Fibroblast of lung (primary cell): ENCODE measurements around the gene NUP43. TPM values are rescaled to one million over a fixed set of nuclear protein-coding genes. Genes with fewer than 3 reads are reported as not detected.

ENCODE experiments used
- polyA plus RNA-seq, 2 donors: library from polyadenylated mRNA; depleted of rRNA in 1 of 2; stranded (reverse) in 1 of 2; unstranded in 1 of 2; fragments of >200 nt; gene quantifications; 2 replicates each; pipeline ENCODE4 v1.2.1, GENCODE V29; 2011 to 2012; ENCODE audit warnings: missing spikeins in 1 of 2
- total RNA-seq: library from RNA; depleted of rRNA; stranded (reverse); fragments of >200 nt; gene quantifications from 2 replicates; pipeline ENCODE4 v1.2.1, GENCODE V29; 2014

The NUP43 gene
- total and polyA plus RNA-seq, 2 donors (not counting 1 experiment from before 2014, with no cell fraction given) = 16.0 to 26.0 TPM

Other genes with a start within 250 kb of the NUP43 start
- 37.5 and 41.1 TPM in 2 replicates for gene PPIL4, start 200.5 kb downstream of the NUP43 start, total RNA-seq
- 15.2 and 15.9 TPM in 2 replicates for gene PPIL4, start 200.5 kb downstream of the NUP43 start, polyA plus RNA-seq
- gene GINM1, start 180.2 kb downstream of the NUP43 start, total RNA-seq = 53.8 and 56.8 TPM in 2 replicates
- gene GINM1, start 180.2 kb downstream of the NUP43 start, polyA plus RNA-seq = 54.7 and 91.1 TPM in 2 replicates
- gene KATNA1, start 97.8 kb downstream of the NUP43 start, total RNA-seq = 36.2 and 37.0 TPM in 2 replicates
- 22.5 and 27.9 TPM in 2 replicates for gene KATNA1, start 97.8 kb downstream of the NUP43 start, polyA plus RNA-seq
- gene LATS1, start 28.4 kb downstream of the NUP43 start, total RNA-seq = 7.4 and 8.6 TPM in 2 replicates
- gene LATS1, start 28.4 kb downstream of the NUP43 start, polyA plus RNA-seq = 14.5 and 20.3 TPM in 2 replicates
- 81.3 and 97.6 TPM in 2 replicates for gene PCMT1, start 3.2 kb upstream of the NUP43 start, total RNA-seq
- gene PCMT1, start 3.2 kb upstream of the NUP43 start, polyA plus RNA-seq = 172 and 181 TPM in 2 replicates
- gene LRP11, start 117.8 kb upstream of the NUP43 start, total RNA-seq = 54.7 and 89.5 TPM in 2 replicates
- gene LRP11, start 117.8 kb upstream of the NUP43 start, polyA plus RNA-seq = 43.3 and 58.4 TPM in 2 replicates
- gene RAET1E, start 151.6 kb upstream of the NUP43 start, total RNA-seq = 0.51 and 1.5 TPM in 2 replicates
- gene RAET1E, start 151.6 kb upstream of the NUP43 start, polyA plus RNA-seq = 0.12 and 0.70 TPM in 2 replicates
- gene RAET1G, start 176.6 kb upstream of the NUP43 start, total RNA-seq = 3.3 and 8.8 TPM in 2 replicates
- gene RAET1G, start 176.6 kb upstream of the NUP43 start, polyA plus RNA-seq = 3.3 and 8.9 TPM in 2 replicates
- 1.0 and 1.8 TPM in 2 replicates for gene ULBP2, start 195.5 kb upstream of the NUP43 start, total RNA-seq
- gene ULBP2, start 195.5 kb upstream of the NUP43 start, polyA plus RNA-seq = 6.9 and 10.0 TPM in 2 replicates
- gene ULBP1, start 217.4 kb upstream of the NUP43 start, total RNA-seq = 0.26 and 0.83 TPM in 2 replicates
- 1.1 and 2.1 TPM in 2 replicates for gene ULBP1, start 217.4 kb upstream of the NUP43 start, polyA plus RNA-seq